H1 (cell line): ENCODE measurements around the gene SIX1. TPM values are rescaled to one million over a fixed set of nuclear protein-coding genes. Genes with fewer than 3 reads are reported as not detected.

Experiments
- CTCF ChIA-PET: fragments of 300-600 bp; sonication (Branson Sonifier 250); formaldehyde crosslinking; loops from one replicate; lab custom pipeline; 2021; ENCODE audit not compliant: partially characterized antibody; lab: Charles Lee
- POLR2A ChIA-PET: fragments of 300-600 bp; sonication (Branson Sonifier 250); formaldehyde crosslinking; loops from one replicate; lab custom pipeline; 2021; ENCODE audit warnings: inconsistent platforms; ENCODE audit not compliant: partially characterized antibody; lab: Charles Lee
- DNase-seq, 2 experiments: peaks; one replicate each; pipeline versions ENCODE4 v3.0.0 to v3.0.0-alpha.2; 2010 to 2022; ENCODE audit warnings: low spot score in 2 of 2, low read depth in 1 of 2, mixed read lengths in 1 of 2
- FAIRE-seq: peaks from 2 replicates; lab custom pipeline; 2011; peaks lifted over from hg19 to GRCh38; lab: Jason Lieb, UNC
- H2AFZ ChIP-seq: 2 replicates; pipeline ENCODE4 v1.8.1; 2012; ENCODE audit warnings: low read length, inconsistent platforms
- H2AK5ac ChIP-seq: 2 replicates; pipeline ENCODE4 v1.6.1; 2013; ENCODE audit warnings: low read depth, low read length
- H2BK120ac ChIP-seq: replicated peaks from 2 replicates; pipeline ENCODE3; 2013; ENCODE audit warnings: low read depth, low read length, inconsistent platforms
- H2BK12ac ChIP-seq: 2 replicates; pipeline ENCODE4 v1.6.1; 2013; ENCODE audit warnings: low read depth, low read length
- H2BK15ac ChIP-seq: 2 replicates; pipeline ENCODE4 v1.6.1; 2013; ENCODE audit warnings: low read length
- H2BK20ac ChIP-seq: 2 replicates; pipeline ENCODE4 v1.6.1; 2013; ENCODE audit warnings: low read length
- H2BK5ac ChIP-seq: 2 replicates; pipeline ENCODE4 v1.6.1; 2013; ENCODE audit warnings: low read depth, low read length
- H3K14ac ChIP-seq: 2 replicates; pipeline ENCODE4 v1.6.1; 2013; ENCODE audit warnings: inconsistent platforms; ENCODE audit not compliant: insufficient read length
- H3K18ac ChIP-seq: 2 replicates; pipeline ENCODE4 v1.6.1; 2013; ENCODE audit warnings: low read length; ENCODE audit errors: extremely low read depth
- H3K23ac ChIP-seq: 2 replicates; pipeline ENCODE4 v1.6.1; 2013; ENCODE audit warnings: inconsistent platforms; ENCODE audit not compliant: insufficient read length
- H3K23me2 ChIP-seq: 2 replicates; pipeline ENCODE4 v1.6.1; 2013; ENCODE audit warnings: low read depth, low read length
- H3K27ac ChIP-seq: 2 replicates; pipeline ENCODE4 v1.6.1; 2011; ENCODE audit warnings: low read depth, low read length, inconsistent platforms
- H3K27me3 ChIP-seq, 4 experiments: replicated peaks in 1 of 4; 1 replicate in 1 of 4; 2 replicates in 3 of 4; pipeline versions ENCODE4 v1.6.1 to v1.8.1; 2011 to 2013; ENCODE audit warnings: low read length in 3 of 4, mild to moderate bottlenecking in 3 of 4, inconsistent platforms in 2 of 4, mixed read lengths in 2 of 4, moderate library complexity in 1 of 4; ENCODE audit not compliant: control insufficient read depth in 3 of 4, insufficient read depth in 3 of 4; ENCODE audit errors: extremely low read depth in 1 of 4
- H3K36me3 ChIP-seq, 4 experiments: 2 replicates each; pipeline versions ENCODE4 v1.6.1 to v1.8.1; 2011 to 2013; ENCODE audit warnings: mild to moderate bottlenecking in 4 of 4, low read length in 3 of 4, moderate library complexity in 2 of 4, control low read depth in 1 of 4, inconsistent platforms in 1 of 4; ENCODE audit not compliant: insufficient read depth in 4 of 4, control insufficient read depth in 2 of 4
- H3K4ac ChIP-seq: replicated peaks from 2 replicates; pipeline ENCODE3; 2013; ENCODE audit warnings: low read length, low read depth, mixed read lengths, inconsistent platforms; ENCODE audit not compliant: insufficient read length
- H3K4me1 ChIP-seq, 4 experiments: replicated peaks in 1 of 4; 1 replicate in 1 of 4; 2 replicates in 3 of 4; pipeline versions ENCODE4 v1.6.1 to v1.8.1; 2011 to 2013; ENCODE audit warnings: low read length in 3 of 4, inconsistent platforms in 2 of 4, mixed read lengths in 1 of 4; ENCODE audit not compliant: insufficient read depth in 4 of 4, control insufficient read depth in 3 of 4
- H3K4me2 ChIP-seq, 2 experiments: 2 replicates each; pipeline versions ENCODE4 v1.6.1 to v1.8.1; 2011 to 2013; ENCODE audit warnings: low read depth in 2 of 2, low read length in 2 of 2, control low read depth in 1 of 2, inconsistent platforms in 1 of 2, mild to moderate bottlenecking in 1 of 2; ENCODE audit not compliant: insufficient read depth in 1 of 2
- H3K4me3 ChIP-seq, 4 experiments: fragments of 200-600, 300-600 bp in 1 of 4; sonication (generic), shearing (Covaris generic), sonication (Bioruptor Twin) in 1 of 4; 2 replicates each; pipeline versions ENCODE4 v1.5.1 to v1.8.1; 2011 to 2016; ENCODE audit warnings: low read length in 4 of 4, low read depth in 3 of 4, control low read depth in 2 of 4, inconsistent platforms in 2 of 4, mild to moderate bottlenecking in 2 of 4, mixed read lengths in 1 of 4, moderate library complexity in 1 of 4; ENCODE audit not compliant: insufficient read depth in 2 of 4; ENCODE audit errors: extremely low read depth in 1 of 4
- H3K56ac ChIP-seq: replicated peaks from 2 replicates; pipeline ENCODE3; 2013; ENCODE audit warnings: low read depth, mild to moderate bottlenecking, mixed read lengths, low read length, inconsistent platforms; ENCODE audit not compliant: insufficient read length
- H3K79me1 ChIP-seq: 2 replicates; pipeline ENCODE4 v1.6.1; 2013; ENCODE audit warnings: low read depth, low read length, control low read depth
- H3K79me2 ChIP-seq, 2 experiments: 2 replicates each; pipeline versions ENCODE4 v1.6.1 to v1.8.1; 2012 to 2013; ENCODE audit warnings: low read length in 2 of 2, mild to moderate bottlenecking in 2 of 2, inconsistent platforms in 1 of 2; ENCODE audit not compliant: insufficient read depth in 2 of 2, control insufficient read depth in 1 of 2
- H3K9ac ChIP-seq, 4 experiments: replicated peaks in 1 of 4; 1 replicate in 1 of 4; 2 replicates in 3 of 4; pipeline versions ENCODE4 v1.6.1 to v1.8.1; 2011 to 2013; ENCODE audit warnings: low read depth in 3 of 4, low read length in 3 of 4, control low read depth in 2 of 4, mild to moderate bottlenecking in 2 of 4, moderate library complexity in 2 of 4, inconsistent platforms in 1 of 4; ENCODE audit errors: extremely low read depth in 1 of 4
- H3K9me3 ChIP-seq, 2 experiments: 2 replicates each; pipeline versions ENCODE4 v1.6.1 to v1.8.1; 2012 to 2013; ENCODE audit warnings: mild to moderate bottlenecking in 2 of 2, moderate library complexity in 2 of 2, control low read depth in 1 of 2, inconsistent platforms in 1 of 2, low read depth in 1 of 2, low read length in 1 of 2, mixed read lengths in 1 of 2; ENCODE audit not compliant: insufficient read depth in 2 of 2
- H4K20me1 ChIP-seq, 2 experiments: replicated peaks in 1 of 2; 2 replicates each; pipeline versions ENCODE3 to v1.8.1; 2011 to 2013; ENCODE audit warnings: inconsistent platforms in 2 of 2, low read length in 2 of 2, mild to moderate bottlenecking in 1 of 2; ENCODE audit not compliant: insufficient read depth in 2 of 2, control insufficient read depth in 1 of 2
- H4K5ac ChIP-seq: 2 replicates; pipeline ENCODE4 v1.6.1; 2013; ENCODE audit warnings: low read length, low read depth, mixed read lengths, inconsistent platforms; ENCODE audit not compliant: insufficient read length
- H4K8ac ChIP-seq: 2 replicates; pipeline ENCODE4 v1.8.0; 2013; ENCODE audit warnings: mild to moderate bottlenecking, moderate library complexity, low read length, inconsistent platforms; ENCODE audit not compliant: insufficient read depth; ENCODE audit errors: extremely low read depth
- H4K91ac ChIP-seq: replicated peaks from 2 replicates; pipeline ENCODE3; 2013; ENCODE audit warnings: low read length, mixed read lengths, inconsistent platforms; ENCODE audit not compliant: insufficient read length
- ASH2L ChIP-seq: fragments of 200-600, 300-600 bp; sonication (generic); IDR thresholded peaks from one replicate; pipeline ENCODE4 v1.7.1; 2017; ENCODE audit warnings: low read length
- BACH1 ChIP-seq: IDR thresholded peaks from 2 replicates; pipeline ENCODE4 v1.6.1; 2012; ENCODE audit warnings: low read length, improper control_type of control experiment
- BRCA1 ChIP-seq: IDR thresholded peaks from 2 replicates; pipeline ENCODE4 v1.6.1; 2012; ENCODE audit warnings: low read depth, low read length, improper control_type of control experiment
- CTBP2 ChIP-seq: IDR thresholded peaks from 2 replicates; pipeline ENCODE4 v1.7.0; 2011; ENCODE audit warnings: borderline replicate concordance, mild to moderate bottlenecking, moderate library complexity, mixed read lengths, low read length; ENCODE audit not compliant: insufficient read depth, insufficient read length
- MAFK ChIP-seq: IDR thresholded peaks from 2 replicates; pipeline ENCODE4 v1.6.1; 2012; ENCODE audit warnings: low read depth, mild to moderate bottlenecking, improper control_type of control experiment, low read length
- POU5F1 ChIP-seq: IDR thresholded peaks from 2 replicates; pipeline ENCODE4 v1.6.1; 2011; ENCODE audit warnings: low read depth, mild to moderate bottlenecking, low read length, moderate library complexity
- RAD21 ChIP-seq, 2 experiments: IDR thresholded peaks in 1 of 2; conservative IDR thresholded peaks in 1 of 2; 2 replicates each; pipeline ENCODE4 v1.6.1; 2011; ENCODE audit warnings: low read depth in 2 of 2, low read length in 2 of 2, improper control_type of control experiment in 1 of 2, inconsistent platforms in 1 of 2, mild to moderate bottlenecking in 1 of 2, moderate library complexity in 1 of 2
- RNF2 ChIP-seq: fragments of 200-900, 300-1000 bp; sonication (generic); IDR thresholded peaks from 2 replicates; pipeline ENCODE4 v1.7.1; 2016; ENCODE audit warnings: borderline replicate concordance, low read depth, mild to moderate bottlenecking, antibody characterized with exemption, low read length; ENCODE audit not compliant: poor library complexity, severe bottlenecking; ENCODE audit errors: missing control alignments
- SP1 ChIP-seq: IDR thresholded peaks from 2 replicates; pipeline ENCODE4 v1.6.1; 2011; ENCODE audit warnings: low read depth, low read length
- SP2 ChIP-seq: IDR thresholded peaks from 2 replicates; pipeline ENCODE4 v1.6.1; 2012; ENCODE audit warnings: mild to moderate bottlenecking, low read length, inconsistent platforms
- ZNF274 ChIP-seq: IDR thresholded peaks from 2 replicates; pipeline ENCODE4 v1.7.0; 2012; ENCODE audit warnings: low read length, borderline replicate concordance; ENCODE audit errors: extremely low read depth
- WGBS, 2 experiments: shearing (Covaris generic) in 1 of 2; methylation state at CpG; one replicate each; pipeline versions ENCODE4 v1.1.6 to v1.1.7; 2013 to 2015; ENCODE audit warnings: low lambda C conversion rate in 2 of 2, mixed read lengths in 2 of 2, inconsistent platforms in 1 of 2, low coverage in 1 of 2, missing lambda C conversion rate in 1 of 2; ENCODE audit not compliant: insufficient replicate concordance in 2 of 2, insufficient coverage in 1 of 2, insufficient read length in 1 of 2; ENCODE audit errors: extremely low coverage in 1 of 2, missing lambda C conversion rate in 1 of 2; 5-methylcytosine and 5-hydroxymethylcytosine counted together
- polyA plus RNA-seq, 7 experiments: library from polyadenylated mRNA; depleted of rRNA in 3 of 7; stranded (reverse) in 5 of 7; unstranded in 2 of 7; fragments of >200 nt in 5 of 7; fragments of 200-250 nt in 2 of 7; gene quantifications; 1 replicate in 5 of 7; 2 replicates in 1 of 7; 4 replicates in 1 of 7; pipeline versions ENCODE4 v1.2.1 to v1.2.3, GENCODE V29; 2011 to 2013; ENCODE audit warnings: missing spikeins in 2 of 7, mixed read lengths in 2 of 7
- total RNA-seq: library from RNA; stranded (reverse); fragmentation: NEBNext Ultra II Directional; extraction: Animal tissue kit (Norgen Biotek cat#: 25700); gene quantifications from 2 replicates; pipeline ENCODE4 v1.2.1, GENCODE V29; 2021
- TF ChIP-seq, protein P1 (sequence below): IDR thresholded peaks from 2 replicates; pipeline ENCODE4 v1.6.1; 2011; ENCODE audit warnings: low read length, improper control_type of control experiment
- TF ChIP-seq, protein P2 (sequence below): IDR thresholded peaks from 2 replicates; pipeline ENCODE4 v1.6.1; 2011; ENCODE audit warnings: low read depth, mild to moderate bottlenecking, low read length; ENCODE audit not compliant: insufficient read depth

SIX1 gene
- total and polyA plus RNA-seq, 2 of the 8 experiments (the other 6 are each of a cell fraction or from before 2014, with no cell fraction given): 0.03 to 0.69 TPM

DNA sequence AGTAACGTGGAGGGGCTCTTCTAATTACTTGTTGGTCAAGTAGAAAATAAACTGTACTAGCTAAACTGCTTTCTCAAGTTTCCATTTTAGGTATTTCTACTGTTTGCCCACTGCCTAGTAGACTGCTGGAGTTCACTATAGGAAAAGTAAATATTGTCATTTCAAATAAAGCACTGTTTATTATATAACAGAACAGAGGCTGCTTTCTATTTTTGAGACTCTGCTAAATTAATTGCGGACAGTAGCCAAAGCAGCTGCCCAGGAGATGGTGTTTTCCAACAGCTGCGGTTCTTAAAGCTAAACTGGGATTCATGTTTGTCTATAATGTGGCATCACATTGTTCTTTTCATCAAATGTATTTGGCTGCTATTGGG, 15.9 kb upstream of the SIX1 start:
- H4K5ac ChIP-seq: no peak overlapping the region
- no peak overlapping the region for H3K23ac ChIP-seq
- 95% methylated on average over 3 of the region's 3 CpGs; no CpG with 5 or more reads in 1 of the 2 experiments for WGBS, 2 experiments
- no peak overlapping the region for H2BK15ac ChIP-seq
- no peak overlapping the region for H4K8ac ChIP-seq
- H3K79me1 ChIP-seq: no peaks in the 10 kb centered on the region
- no peak overlapping the region for H3K4me2 ChIP-seq
- POLR2A ChIA-PET: no interaction called here
- no peaks in the 10 kb centered on the region for H3K36me3 ChIP-seq
- no peaks in the 10 kb centered on the region for H3K9me3 ChIP-seq
- no peaks in the 10 kb centered on the region for H4K20me1 ChIP-seq
- CTCF ChIA-PET: interaction anchor here (0.8 to 1.5 kb wide), 2 partner anchors 9 to 40 kb away, joined by 3 read pairs; no protein-coding TSS in a partner anchor
- H3K14ac ChIP-seq: no peak overlapping the region
- no peak overlapping the region for H2BK20ac ChIP-seq
- no peaks in the 10 kb centered on the region; the same call in 1 of the 2 replicates for H3K23me2 ChIP-seq
- H2AK5ac ChIP-seq: no peak overlapping the region
- no peak overlapping the region for H2BK5ac ChIP-seq
- no peak overlapping the region for H4K91ac ChIP-seq
- no peaks in the 10 kb centered on the region for H3K4me1 ChIP-seq
- no peak overlapping the region for H3K4me3 ChIP-seq
- no peak overlapping the region for H3K56ac ChIP-seq
- TF ChIP-seq BRCA1 (no peak), POU5F1 (no peak), SP2 (no peak), CTBP2 (no peak), SP1 (no peak), RAD21 (IDR thresholded peaks at IDR 0.05 in 1 of 2, conservative IDR thresholded peaks at IDR 0.05 in 1 of 2; ENCODE audit: low read depth in 2 of 2, low read length in 2 of 2) (no peak), MAFK (no peak), BACH1 (no peak), RNF2 (no peak), ASH2L (no peak), ZNF274 (no peak)
- TF ChIP-seq, protein P1, sequence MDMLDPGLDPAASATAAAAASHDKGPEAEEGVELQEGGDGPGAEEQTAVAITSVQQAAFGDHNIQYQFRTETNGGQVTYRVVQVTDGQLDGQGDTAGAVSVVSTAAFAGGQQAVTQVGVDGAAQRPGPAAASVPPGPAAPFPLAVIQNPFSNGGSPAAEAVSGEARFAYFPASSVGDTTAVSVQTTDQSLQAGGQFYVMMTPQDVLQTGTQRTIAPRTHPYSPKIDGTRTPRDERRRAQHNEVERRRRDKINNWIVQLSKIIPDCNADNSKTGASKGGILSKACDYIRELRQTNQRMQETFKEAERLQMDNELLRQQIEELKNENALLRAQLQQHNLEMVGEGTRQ: no peak
- TF ChIP-seq, protein P2, sequence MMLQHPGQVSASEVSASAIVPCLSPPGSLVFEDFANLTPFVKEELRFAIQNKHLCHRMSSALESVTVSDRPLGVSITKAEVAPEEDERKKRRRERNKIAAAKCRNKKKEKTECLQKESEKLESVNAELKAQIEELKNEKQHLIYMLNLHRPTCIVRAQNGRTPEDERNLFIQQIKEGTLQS: no peak
- H2BK12ac ChIP-seq: no peak overlapping the region
- no peaks in the 10 kb centered on the region for H3K79me2 ChIP-seq
- no peak overlapping the region for H3K9ac ChIP-seq
- no peaks in the 10 kb centered on the region for H3K27me3 ChIP-seq
- no peak overlapping the region for H3K4ac ChIP-seq
- FAIRE-seq: no peak
- no peak overlapping the region for H2BK120ac ChIP-seq
- no peak for DNase-seq
- H2AFZ ChIP-seq: no peak overlapping the region
- no peak overlapping the region for H3K27ac ChIP-seq
- H3K18ac ChIP-seq: no peak overlapping the region
